Measurements from ENCODE around the gene PCED1A. TPM values are rescaled to one million over a fixed set of nuclear protein-coding genes. Genes with fewer than 3 reads are reported as not detected.

The PCED1A gene
- total and polyA plus RNA-seq, 2 donors (not counting 3 experiments of a cell fraction or from before 2014, with no cell fraction given), result 20.1 to 32.0 TPM

- Histone ChIP-seq H3K9me1 (replicated peaks; ENCODE audit: control insufficient read depth, extremely low read depth, insufficient read depth, low read length) (no peaks in the 10 kb centered on the region), H3K9ac (replicated peaks; ENCODE audit: extremely low read depth, insufficient read depth, low read length) (peak within 1 kb of the TSS; percentile 64), H3K27me3 (ENCODE audit: control insufficient read depth in 2 of 2, insufficient read depth in 2 of 2, low read length in 2 of 2) (no peaks in the 10 kb centered on the region), H3K4me1 (ENCODE audit: control insufficient read depth, extremely low read depth, insufficient read depth, low read length) (peaks cover 35% of the 10 kb centered on the region), H4K20me1 (replicated peaks; ENCODE audit: control insufficient read depth, extremely low read depth, insufficient read depth, low read length) (no peaks in the 10 kb centered on the region), H3K79me2 (ENCODE audit: control insufficient read depth, insufficient read depth, low read length) (peaks cover 39% of the 10 kb centered on the region), H2AFZ (ENCODE audit: low read depth, low read length) (peak within 1 kb of the TSS; percentile 86), H3K36me3 (ENCODE audit: control insufficient read depth in 2 of 2, extremely low read depth in 1 of 2, insufficient read depth in 2 of 2, low read length in 2 of 2) (no peaks in the 10 kb centered on the region), H3K9me3 (replicated peaks; ENCODE audit: control insufficient read depth, insufficient read depth, low read length) (no peaks in the 10 kb centered on the region), H3K27ac (ENCODE audit: insufficient read depth, low read depth, low read length) (peak within 1 kb of the TSS; percentile 65), H3K4me3 (replicated peaks in 1 of 3; ENCODE audit: insufficient read depth in 1 of 3, low read depth in 1 of 3, low read length in 3 of 3) (peak within 1 kb of the TSS; percentile 55 to 80 (median 64)), H3K4me2 (ENCODE audit: insufficient read depth, low read length) (peak within 1 kb of the TSS; percentile 71)
- CTCF ChIA-PET, result no interaction called here
- DNase-seq (ENCODE audit: low read depth, low spot score), result peak; percentile 91
- POLR2A ChIA-PET, result no interaction called here
- FAIRE-seq, result peak; percentile 89
- dilution Hi-C loops (cut with MboI; ENCODE audit: extremely low pct_ligation_motif_present, low sequenced_read_pairs) (no loop called here), intact Hi-C loops (cut with micrococcal nuclease) (loop anchor here (2.0 to 5.0 kb wide), 5 partner anchors 32 to 174 kb away; partner anchors contain the start of genes MRPS26, PCED1A and VPS16)
- BruUV-seq (replicated peaks), result TSS peak; percentile 90
- TF ChIP-seq, protein P1, sequence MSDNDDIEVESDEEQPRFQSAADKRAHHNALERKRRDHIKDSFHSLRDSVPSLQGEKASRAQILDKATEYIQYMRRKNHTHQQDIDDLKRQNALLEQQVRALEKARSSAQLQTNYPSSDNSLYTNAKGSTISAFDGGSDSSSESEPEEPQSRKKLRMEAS (IDR thresholded peaks at IDR 0.05; ENCODE audit: insufficient read depth, insufficient read length), result peak; percentile 40
- TF ChIP-seq GATA2 (IDR thresholded peaks at IDR 0.05; ENCODE audit: insufficient read depth, insufficient read length, low read depth, low read length), result no peak
- no peak for TF ChIP-seq JUN (IDR thresholded peaks at IDR 0.05; ENCODE audit: borderline replicate concordance, insufficient read depth, insufficient read length, low read depth)
- TF ChIP-seq POLR2AphosphoS5 (IDR thresholded peaks at IDR 0.05; ENCODE audit: insufficient read depth, low read depth, low read length), result peak; percentile 97
- peak; percentile 99 for TF ChIP-seq POLR2A (IDR thresholded peaks at IDR 0.05; ENCODE audit: low read depth, low read length)
Measured at GRCh38 chr20:2873010-2873746, 32.7 kb upstream of the PCED1A start, which contains the start of gene PTPRA. TSS of gene PTPRA (plus strand) at chr20:2873481. CDS start at chr20:2964278, 90,797 bp downstream.

GRCh38 chr20:2872459-2873009 is 32.1 kb upstream of the PCED1A start:
- H3K4me3 ChIP-seq (replicated peaks in 1 of 3; ENCODE audit: insufficient read depth in 1 of 3, low read depth in 1 of 3, low read length in 3 of 3), result peak overlapping the region; percentile 17 to 64 (median 55)
- BruUV-seq (replicated peaks), result no TSS peak
- H3K79me2 ChIP-seq (ENCODE audit: control insufficient read depth, insufficient read depth, low read length), result peaks cover 37% of the 10 kb centered on the region
- ChIA-PET CTCF (no interaction called here), POLR2A (interaction anchor here (0.7 kb wide), 1 partner anchor 34 kb away, joined by 4 read pairs; no protein-coding TSS in a partner anchor)
- no peaks in the 10 kb centered on the region for H3K36me3 ChIP-seq (ENCODE audit: control insufficient read depth in 2 of 2, extremely low read depth in 1 of 2, insufficient read depth in 2 of 2, low read length in 2 of 2)
- no peaks in the 10 kb centered on the region for H4K20me1 ChIP-seq (replicated peaks; ENCODE audit: control insufficient read depth, extremely low read depth, insufficient read depth, low read length)
- TF ChIP-seq EZH2 (IDR thresholded peaks at IDR 0.05; ENCODE audit: borderline replicate concordance, low read depth, low read length, severe bottlenecking) (no peak), CTCF (IDR thresholded peaks at IDR 0.05; ENCODE audit: extremely low read depth in 1 of 2, insufficient read depth in 1 of 2, low read depth in 1 of 2, low read length in 2 of 2) (peak in 1 of 2 donors; percentile 47), JUN (IDR thresholded peaks at IDR 0.05; ENCODE audit: borderline replicate concordance, insufficient read depth, insufficient read length, low read depth) (no peak)
- H3K27ac ChIP-seq (ENCODE audit: insufficient read depth, low read depth, low read length), result peak overlapping the region; percentile 29
- DNase-seq (ENCODE audit: low read depth, low spot score) (peak; percentile 64), FAIRE-seq (no peak)
- peak overlapping the region; percentile 35 for H3K9ac ChIP-seq (replicated peaks; ENCODE audit: extremely low read depth, insufficient read depth, low read length)
- intact Hi-C loops (cut with micrococcal nuclease), result loop anchor here (2.0 to 5.0 kb wide), 5 partner anchors 32 to 175 kb away; partner anchors contain the start of genes MRPS26, PCED1A and VPS16
- no peaks in the 10 kb centered on the region for H3K27me3 ChIP-seq (ENCODE audit: control insufficient read depth in 2 of 2, insufficient read depth in 2 of 2, low read length in 2 of 2)
- H3K9me3 ChIP-seq (replicated peaks; ENCODE audit: control insufficient read depth, insufficient read depth, low read length), result no peaks in the 10 kb centered on the region
- H3K4me1 ChIP-seq (ENCODE audit: control insufficient read depth, extremely low read depth, insufficient read depth, low read length), result peaks cover 35% of the 10 kb centered on the region
- peak overlapping the region; percentile 69 for H3K4me2 ChIP-seq (ENCODE audit: insufficient read depth, low read length)
- H2AFZ ChIP-seq (ENCODE audit: low read depth, low read length), result peak overlapping the region; percentile 86
- H3K9me1 ChIP-seq (replicated peaks; ENCODE audit: control insufficient read depth, extremely low read depth, insufficient read depth, low read length), result no peaks in the 10 kb centered on the region
- dilution Hi-C loops (cut with MboI; ENCODE audit: extremely low pct_ligation_motif_present, low sequenced_read_pairs), result no loop called here

All from endothelial cell of umbilical vein (primary cell).